ENCODE results near the gene B4GALNT4. TPM values are rescaled to one million over a fixed set of nuclear protein-coding genes. Genes with fewer than 3 reads are reported as not detected.
"Not testable (repeated sequence)": the region's sequence is repeated elsewhere in the genome, so short reads cannot be mapped to it uniquely, and the experiment has no call there.

B4GALNT4 gene
- total RNA-seq, 1 donor from 2014 or later = 201 TPM

DNA sequence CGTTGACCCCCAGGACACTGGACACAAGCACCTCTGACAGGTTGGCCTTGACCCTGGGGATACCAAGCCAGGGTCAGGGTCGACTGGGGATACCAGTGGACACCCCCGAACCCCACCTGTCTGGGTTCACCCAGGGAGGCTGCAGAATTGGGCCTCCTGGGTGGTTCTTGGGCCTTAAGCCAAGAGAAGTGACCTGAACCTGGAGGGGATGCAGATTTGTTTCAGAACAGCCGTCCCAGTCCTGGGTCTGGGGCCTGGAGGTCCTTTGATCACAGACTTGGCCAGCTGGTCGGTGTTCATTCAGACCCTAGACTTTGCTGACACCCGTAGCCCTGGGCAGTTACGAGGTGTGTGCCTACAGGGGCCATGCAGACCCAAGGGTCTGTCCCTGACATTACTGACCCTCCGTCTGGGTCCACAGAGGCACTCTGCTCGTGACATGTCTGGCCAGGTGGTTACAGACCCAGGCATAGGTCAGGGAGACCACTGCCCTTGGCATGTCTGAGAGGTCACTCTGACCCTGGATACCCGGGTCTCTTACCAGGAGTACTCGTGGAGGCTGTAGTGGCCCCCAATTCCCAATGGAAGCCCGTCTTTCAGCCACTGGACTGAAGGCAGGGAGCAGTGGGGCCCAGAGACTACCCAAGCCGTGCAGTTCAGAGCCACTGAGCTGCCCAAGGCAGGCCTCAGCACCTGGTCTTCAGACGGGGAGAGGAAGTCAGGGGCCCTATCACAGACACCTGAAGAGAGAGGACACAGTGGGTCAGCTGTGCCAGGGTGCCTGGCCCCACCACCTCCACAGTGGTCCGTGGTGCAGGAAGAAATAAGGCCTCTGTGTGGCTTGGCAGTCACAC lies 39.1 kb downstream of the B4GALNT4 start:
- Mint-ChIP-seq H3K36me3 (ENCODE audit: low read depth) (no peaks in the 10 kb centered on the region), H3K4me1 (no peaks in the 10 kb centered on the region), H3K4me3 (no peak overlapping the region), H3K27ac (ENCODE audit: unreplicated experiment) (no peak overlapping the region), H3K27me3 (ENCODE audit: low read depth) (peaks cover 6% of the 10 kb centered on the region), H3K9me3 (no peaks in the 10 kb centered on the region)
- TF ChIP-seq, protein P1, sequence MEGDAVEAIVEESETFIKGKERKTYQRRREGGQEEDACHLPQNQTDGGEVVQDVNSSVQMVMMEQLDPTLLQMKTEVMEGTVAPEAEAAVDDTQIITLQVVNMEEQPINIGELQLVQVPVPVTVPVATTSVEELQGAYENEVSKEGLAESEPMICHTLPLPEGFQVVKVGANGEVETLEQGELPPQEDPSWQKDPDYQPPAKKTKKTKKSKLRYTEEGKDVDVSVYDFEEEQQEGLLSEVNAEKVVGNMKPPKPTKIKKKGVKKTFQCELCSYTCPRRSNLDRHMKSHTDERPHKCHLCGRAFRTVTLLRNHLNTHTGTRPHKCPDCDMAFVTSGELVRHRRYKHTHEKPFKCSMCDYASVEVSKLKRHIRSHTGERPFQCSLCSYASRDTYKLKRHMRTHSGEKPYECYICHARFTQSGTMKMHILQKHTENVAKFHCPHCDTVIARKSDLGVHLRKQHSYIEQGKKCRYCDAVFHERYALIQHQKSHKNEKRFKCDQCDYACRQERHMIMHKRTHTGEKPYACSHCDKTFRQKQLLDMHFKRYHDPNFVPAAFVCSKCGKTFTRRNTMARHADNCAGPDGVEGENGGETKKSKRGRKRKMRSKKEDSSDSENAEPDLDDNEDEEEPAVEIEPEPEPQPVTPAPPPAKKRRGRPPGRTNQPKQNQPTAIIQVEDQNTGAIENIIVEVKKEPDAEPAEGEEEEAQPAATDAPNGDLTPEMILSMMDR (conservative IDR thresholded peaks at IDR 0.05) = no peak
- DNase-seq (ENCODE audit: low read depth, low spot score) = no peak

DNA sequence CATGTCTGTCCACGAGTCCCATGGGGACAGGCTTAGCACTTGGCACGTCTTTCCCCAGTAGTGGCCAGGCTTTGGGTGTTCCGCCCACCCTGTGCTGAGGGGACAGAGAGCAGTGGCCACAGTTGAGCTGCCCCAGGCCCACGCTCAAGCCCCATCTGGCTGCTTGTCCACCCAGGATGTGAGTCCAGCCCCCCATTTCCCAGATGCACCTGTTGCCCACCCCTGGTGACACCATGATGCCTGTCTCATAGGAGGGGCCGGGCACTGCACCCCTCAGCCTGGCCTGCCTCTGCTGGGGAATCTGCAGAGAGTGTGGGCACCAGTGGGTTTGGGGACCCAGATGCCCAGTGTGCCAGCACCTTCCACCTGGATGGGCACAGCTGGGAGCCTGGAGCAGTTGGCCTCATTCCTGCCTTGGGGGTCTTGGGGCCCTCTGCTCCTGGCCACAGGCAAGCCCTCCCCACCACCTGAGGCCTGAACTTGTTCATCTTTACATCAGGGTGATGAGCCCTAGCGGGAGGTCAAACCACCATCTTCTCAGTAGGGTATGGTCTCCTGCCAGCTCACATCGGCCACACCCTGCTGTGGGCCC lies 39.8 kb downstream of the B4GALNT4 start:
- H3K4me1 Mint-ChIP-seq = no peaks in the 10 kb centered on the region
- H3K4me3 Mint-ChIP-seq = no peak overlapping the region
- TF ChIP-seq, protein P1 (conservative IDR thresholded peaks at IDR 0.05) = no peak
- peaks cover 7% of the 10 kb centered on the region for H3K27me3 Mint-ChIP-seq (ENCODE audit: low read depth)
- H3K36me3 Mint-ChIP-seq (ENCODE audit: low read depth) = no peaks in the 10 kb centered on the region
- H3K9me3 Mint-ChIP-seq = no peaks in the 10 kb centered on the region
- no peak for DNase-seq (ENCODE audit: low read depth, low spot score)
- H3K27ac Mint-ChIP-seq (ENCODE audit: unreplicated experiment) = no peak overlapping the region

DNA sequence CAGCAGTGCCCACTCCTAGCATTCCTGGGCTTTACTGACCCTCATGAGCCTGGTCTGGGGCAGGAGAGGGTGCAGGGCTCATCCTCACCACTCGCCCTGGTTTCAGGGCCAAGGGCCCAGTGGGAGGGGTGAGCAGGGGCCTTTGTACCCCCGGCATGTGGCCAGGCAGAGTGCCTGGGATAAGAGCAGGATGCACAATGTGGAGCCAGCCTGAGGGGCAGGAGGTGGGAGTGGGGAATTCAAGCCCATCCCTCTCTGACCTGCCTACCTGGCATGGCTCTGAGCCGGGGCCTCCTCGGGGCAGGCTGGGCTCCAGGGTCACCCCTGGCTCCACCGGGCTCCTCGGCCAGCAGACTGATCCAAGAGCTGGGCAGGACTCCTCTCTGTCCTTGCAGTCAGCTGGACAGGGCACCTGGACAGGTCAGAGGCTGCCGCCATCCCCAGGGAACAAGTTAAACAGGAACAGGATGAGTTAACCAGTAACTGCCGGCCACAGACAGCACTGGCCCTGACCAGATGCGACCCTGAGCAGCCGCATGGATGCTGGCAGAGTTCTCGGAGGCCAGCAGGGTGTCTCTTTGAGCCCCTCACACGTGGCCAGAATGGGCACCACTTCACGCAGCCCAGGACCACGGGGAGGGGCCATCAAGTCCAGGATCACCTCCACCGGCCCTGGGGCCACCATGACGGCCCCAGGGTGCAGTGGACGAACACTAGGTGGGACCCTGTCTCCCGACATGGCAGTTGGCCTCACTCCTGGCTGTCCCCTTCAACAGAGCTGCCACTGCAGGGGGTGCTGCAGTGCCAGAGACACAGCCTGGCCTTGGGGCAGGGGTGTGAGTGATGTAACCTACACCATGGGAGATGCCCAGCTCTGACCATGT lies 40.5 kb downstream of the B4GALNT4 start:
- H3K27me3 Mint-ChIP-seq (ENCODE audit: low read depth) = peaks cover 14% of the 10 kb centered on the region
- TF ChIP-seq, protein P1 (conservative IDR thresholded peaks at IDR 0.05) = no peak
- no peaks in the 10 kb centered on the region for H3K9me3 Mint-ChIP-seq
- no peaks in the 10 kb centered on the region for H3K4me1 Mint-ChIP-seq
- no peaks in the 10 kb centered on the region for H3K36me3 Mint-ChIP-seq (ENCODE audit: low read depth)
- H3K4me3 Mint-ChIP-seq = no peak overlapping the region
- no peak overlapping the region for H3K27ac Mint-ChIP-seq (ENCODE audit: unreplicated experiment)
- no peak for DNase-seq (ENCODE audit: low read depth, low spot score)

DNA sequence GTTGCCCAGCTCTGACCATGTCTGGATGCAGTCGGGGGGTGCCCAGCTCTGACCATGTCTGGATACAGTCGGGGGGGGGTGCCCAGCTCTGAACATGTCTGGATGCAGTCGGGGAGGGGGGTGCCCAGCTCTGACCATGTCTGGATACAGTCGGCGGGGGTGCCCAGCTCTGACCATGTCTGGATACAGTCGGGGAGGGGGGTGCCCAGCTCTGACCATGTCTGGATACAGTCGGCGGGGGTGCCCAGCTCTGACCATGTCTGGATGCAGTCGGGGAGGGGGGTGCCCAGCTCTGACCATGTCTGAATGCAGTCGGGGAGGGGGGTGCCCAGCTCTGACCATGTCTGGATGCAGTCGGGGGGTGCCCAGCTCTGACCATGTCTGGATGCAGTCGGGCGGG lies 41.4 kb downstream of the B4GALNT4 start:
- H3K27ac Mint-ChIP-seq (ENCODE audit: unreplicated experiment); H3K4me1 Mint-ChIP-seq; H3K9me3 Mint-ChIP-seq; DNase-seq (ENCODE audit: low read depth, low spot score); H3K4me3 Mint-ChIP-seq; H3K36me3 Mint-ChIP-seq (ENCODE audit: low read depth): not testable (repeated sequence)
- H3K27me3 Mint-ChIP-seq (ENCODE audit: low read depth) = peaks cover 20% of the 10 kb centered on the region

DNA sequence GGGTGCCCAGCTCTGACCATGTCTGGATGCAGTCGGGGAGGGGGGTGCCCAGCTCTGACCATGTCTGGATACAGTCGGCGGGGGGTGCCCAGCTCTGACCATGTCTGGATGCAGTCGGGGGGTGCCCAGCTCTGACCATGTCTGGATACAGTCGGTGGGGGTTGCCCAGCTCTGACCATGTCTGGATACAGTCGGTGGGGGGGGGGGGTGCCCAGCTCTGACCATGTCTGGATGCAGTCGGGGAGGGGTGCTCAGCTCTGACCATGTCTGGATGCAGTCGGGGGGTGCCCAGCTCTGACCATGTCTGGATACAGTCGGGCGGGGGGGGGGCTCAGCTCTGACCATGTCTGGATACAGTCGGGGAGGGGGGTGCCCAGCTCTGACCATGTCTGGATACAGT lies 42.2 kb downstream of the B4GALNT4 start:
- not testable (repeated sequence) for H3K4me3 Mint-ChIP-seq; H3K27ac Mint-ChIP-seq (ENCODE audit: unreplicated experiment); H3K9me3 Mint-ChIP-seq; DNase-seq (ENCODE audit: low read depth, low spot score); H3K36me3 Mint-ChIP-seq (ENCODE audit: low read depth); H3K4me1 Mint-ChIP-seq
- peaks cover 28% of the 10 kb centered on the region for H3K27me3 Mint-ChIP-seq (ENCODE audit: low read depth)

DNA sequence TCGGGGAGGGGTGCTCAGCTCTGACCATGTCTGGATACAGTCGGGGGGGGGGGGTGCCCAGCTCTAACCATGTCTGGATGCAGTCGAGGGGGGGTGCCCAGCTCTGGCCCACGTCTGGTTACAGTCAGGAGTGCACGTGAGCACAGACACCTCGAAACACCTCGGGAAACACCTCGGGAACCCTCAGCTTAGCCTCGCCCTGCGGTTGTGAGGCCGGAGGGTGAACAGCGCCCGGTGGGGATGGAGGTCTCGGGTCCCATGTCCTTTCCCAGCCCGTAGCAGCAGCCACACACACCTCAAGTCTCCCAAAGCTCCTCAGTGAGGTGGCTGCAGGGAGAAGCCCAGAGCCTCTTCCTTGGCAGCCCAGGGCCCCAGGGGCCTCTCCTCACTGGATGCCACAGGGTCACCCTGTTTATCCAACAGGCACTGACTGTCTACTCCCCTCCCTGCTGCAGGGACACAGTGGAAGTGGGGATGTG lies 43.4 kb downstream of the B4GALNT4 start:
- TF ChIP-seq, protein P1 (conservative IDR thresholded peaks at IDR 0.05) = no peak
- Mint-ChIP-seq H3K4me3 (no peak overlapping the region), H3K9me3 (no peaks in the 10 kb centered on the region), H3K27ac (ENCODE audit: unreplicated experiment) (no peak overlapping the region), H3K36me3 (ENCODE audit: low read depth) (no peaks in the 10 kb centered on the region), H3K27me3 (ENCODE audit: low read depth) (peaks cover 30% of the 10 kb centered on the region), H3K4me1 (no peaks in the 10 kb centered on the region)
- no peak for DNase-seq (ENCODE audit: low read depth, low spot score)

Data from neural crest cell (in vitro differentiated cells).